ENCODE measurements around the gene USH2A. TPM values are rescaled to one million over a fixed set of nuclear protein-coding genes. Genes with fewer than 3 reads are reported as not detected.

Gene USH2A
- total RNA-seq, 8 experiments from 2014 or later = 0.10 to 0.85 (median 0.49) TPM

DNA sequence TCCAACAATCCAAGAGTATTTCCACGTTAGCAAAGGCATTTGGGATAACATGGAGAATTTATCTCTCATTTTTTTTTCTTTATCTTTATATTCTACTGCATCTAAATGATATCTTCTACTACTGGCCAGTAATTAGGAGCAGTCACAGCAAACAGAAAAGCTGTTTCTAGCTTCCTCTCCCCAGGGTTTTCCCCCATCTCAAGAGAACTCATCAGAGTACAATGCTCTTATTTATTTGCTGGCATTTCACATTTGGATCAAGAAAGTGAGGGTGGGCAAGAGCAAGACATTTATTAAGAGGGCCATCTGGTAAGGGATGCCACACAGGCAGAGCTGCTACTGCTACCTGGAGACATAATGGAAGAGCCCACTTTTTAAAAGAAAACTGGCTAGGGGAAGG, 368.2 kb downstream of the USH2A start:
- 0 to 100% (median 84%) methylated on average over 1 of the region's 1 CpG; no CpG with 5 or more reads in 2 of the 10 experiments for WGBS, 10 experiments
- H3K27ac ChIP-seq = no peak overlapping the region
- ATAC-seq (replicated peaks in 6 of 8) = peak in 1 of 8 experiments; percentile 25
- H3K4me3 ChIP-seq = no peak overlapping the region
- in situ Hi-C loops (cut with MboI; ENCODE audit: low pct_unique_long_range_greater_than_20kb in 2 of 9, low sequenced_read_pairs in 9 of 9, unreplicated experiment in 9 of 9) = no loop called here
- peaks cover 8 to 16% of the 10 kb centered on the region in 2 donors for H3K4me1 ChIP-seq (replicated peaks in 1 of 2)

DNA sequence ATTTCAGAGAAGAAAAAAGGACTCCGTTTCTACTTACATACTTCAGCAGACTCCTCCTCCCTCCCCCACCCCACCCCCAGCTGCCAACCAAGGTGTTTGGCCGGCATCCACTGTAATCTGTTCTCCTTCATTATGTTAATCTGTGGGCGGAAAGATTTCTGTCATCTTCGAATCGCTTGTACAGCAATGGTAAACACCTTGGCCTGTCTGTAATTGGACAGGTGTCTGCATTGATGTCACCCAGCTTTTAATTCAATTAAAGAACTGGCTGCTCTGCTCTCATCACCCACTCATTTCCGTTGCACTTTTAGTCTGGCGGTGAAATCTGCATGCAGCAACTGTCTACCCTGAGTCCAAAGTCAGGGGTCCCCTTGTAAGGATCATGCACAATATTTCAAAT, 368.6 kb downstream of the USH2A start:
- in situ Hi-C loops (cut with MboI; ENCODE audit: low pct_unique_long_range_greater_than_20kb in 2 of 9, low sequenced_read_pairs in 9 of 9, unreplicated experiment in 9 of 9) = no loop called here
- ATAC-seq (replicated peaks in 6 of 8) = peak in 5 of 8 experiments; percentile 52 to 81 (median 70)

DNA sequence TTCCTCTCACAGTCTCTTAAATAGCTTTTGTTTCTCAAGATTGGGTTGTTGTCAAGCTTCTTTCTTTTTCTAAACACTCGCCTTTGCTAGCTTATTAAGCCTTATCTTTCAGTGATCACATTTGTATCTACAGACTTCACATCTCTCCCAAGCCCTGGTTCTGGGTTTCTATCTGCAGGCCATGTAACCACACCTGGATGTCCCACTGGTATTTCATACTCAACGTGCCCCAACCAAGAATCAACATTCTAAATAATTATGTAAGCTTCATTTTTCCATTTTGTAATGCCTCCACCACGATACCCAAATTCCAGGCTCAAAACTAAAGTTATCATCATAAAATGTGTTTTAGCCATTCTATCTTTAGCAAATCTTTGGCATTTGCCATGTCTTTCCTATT, 372.2 kb downstream of the USH2A start:
- H3K4me3 ChIP-seq = no peak overlapping the region
- 0 to 91% (median 77%) methylated on average over 1 to 3 of the region's 3 CpGs for WGBS, 10 experiments
- H3K27ac ChIP-seq = no peak overlapping the region
- in situ Hi-C loops (cut with MboI; ENCODE audit: low pct_unique_long_range_greater_than_20kb in 2 of 9, low sequenced_read_pairs in 9 of 9, unreplicated experiment in 9 of 9) = no loop called here
- H3K4me1 ChIP-seq (replicated peaks in 1 of 2) = peaks cover 17 to 30% of the 10 kb centered on the region in 2 donors
- ATAC-seq (replicated peaks in 6 of 8) = no peak

More for the DNA sequence above, 368.6 kb downstream of the USH2A start:
- WGBS, 10 experiments = 10 to 94% (median 83%) methylated on average over 2 to 6 of the region's 7 CpGs; no CpG with 5 or more reads in 1 of the 10 experiments
- H3K4me3 ChIP-seq = no peak overlapping the region
- peaks cover 8 to 16% of the 10 kb centered on the region in 2 donors for H3K4me1 ChIP-seq (replicated peaks in 1 of 2)
- H3K27ac ChIP-seq = no peak overlapping the region

DNA sequence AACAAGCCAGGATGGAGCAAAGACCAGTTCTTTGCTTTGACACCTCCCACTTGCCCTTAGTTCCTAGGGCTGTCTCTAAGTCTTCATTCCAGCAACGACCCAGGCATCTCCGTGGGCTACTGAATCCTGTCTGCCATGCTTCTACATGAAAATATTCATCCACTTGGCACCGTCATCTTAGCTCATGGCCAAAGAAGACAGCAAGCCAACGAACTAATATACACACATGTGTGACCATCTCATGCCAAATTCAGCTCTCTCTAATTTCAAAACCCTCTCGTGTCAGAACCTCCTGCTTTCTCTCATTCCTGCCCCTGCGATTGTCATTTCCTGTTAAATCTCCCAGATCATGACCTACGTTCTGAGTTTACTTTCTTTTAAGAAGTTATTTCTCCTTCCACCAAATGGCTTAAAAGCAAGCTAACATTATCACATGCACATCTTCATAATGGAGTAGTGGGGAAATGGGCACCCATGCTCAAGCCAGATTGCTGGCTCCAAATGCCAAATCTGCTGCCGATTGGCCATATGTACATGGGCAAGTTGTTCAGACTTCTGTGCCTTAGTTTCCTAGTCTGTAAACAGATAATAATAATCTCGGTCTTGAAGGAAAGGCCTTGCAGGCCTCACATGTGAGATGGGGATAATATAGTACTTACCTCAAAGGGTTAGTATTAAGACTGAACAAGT, 373.4 kb downstream of the USH2A start:
- Histone ChIP-seq H3K4me1 (replicated peaks in 1 of 2) (peaks cover 17 to 27% of the 10 kb centered on the region in 2 donors), H3K27ac (no peak overlapping the region), H3K4me3 (no peak overlapping the region)
- ATAC-seq (replicated peaks in 6 of 8) = no peak
- in situ Hi-C loops (cut with MboI; ENCODE audit: low pct_unique_long_range_greater_than_20kb in 2 of 9, low sequenced_read_pairs in 9 of 9, unreplicated experiment in 9 of 9) = no loop called here
- 10 to 92% (median 89%) methylated on average over 2 to 9 of the region's 9 CpGs; no CpG with 5 or more reads in 2 of the 10 experiments for WGBS, 10 experiments

GRCh38 chr1:216047811-216048572, 375.3 kb downstream of the USH2A start:
- peak in 2 of 8 experiments; percentile 36 to 68 for ATAC-seq (replicated peaks in 6 of 8)
- Histone ChIP-seq H3K4me1 (replicated peaks in 1 of 2) (peaks cover 9 to 14% of the 10 kb centered on the region in 2 donors), H3K27ac (no peak overlapping the region), H3K4me3 (no peak overlapping the region)
- in situ Hi-C loops (cut with MboI; ENCODE audit: low pct_unique_long_range_greater_than_20kb in 2 of 9, low sequenced_read_pairs in 9 of 9, unreplicated experiment in 9 of 9) = no loop called here
- WGBS, 10 experiments = 0 to 93% (median 79%) methylated on average over 1 to 3 of the region's 3 CpGs

DNA sequence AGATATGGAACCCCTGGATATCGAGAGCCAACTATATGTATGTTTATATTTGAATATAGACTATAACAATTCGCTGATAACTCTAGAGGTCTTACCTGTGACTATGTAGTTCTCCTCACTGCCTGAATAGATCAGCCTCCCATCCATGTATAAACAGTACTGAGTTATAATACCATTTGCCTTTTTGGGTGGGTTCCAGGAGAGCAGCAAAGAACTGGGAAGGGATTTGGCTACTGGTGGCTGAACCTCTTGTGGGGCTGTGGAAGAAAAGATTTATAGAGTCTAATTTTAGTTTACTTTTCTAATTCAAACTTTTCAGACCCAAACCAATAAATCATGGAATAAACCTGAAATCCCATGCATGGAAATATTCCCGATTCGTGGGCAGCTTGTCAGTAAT, 376.9 kb downstream of the USH2A start:
- in situ Hi-C loops (cut with MboI; ENCODE audit: low pct_unique_long_range_greater_than_20kb in 2 of 9, low sequenced_read_pairs in 9 of 9, unreplicated experiment in 9 of 9) = no loop called here
- H3K27ac ChIP-seq = no peak overlapping the region

DNA sequence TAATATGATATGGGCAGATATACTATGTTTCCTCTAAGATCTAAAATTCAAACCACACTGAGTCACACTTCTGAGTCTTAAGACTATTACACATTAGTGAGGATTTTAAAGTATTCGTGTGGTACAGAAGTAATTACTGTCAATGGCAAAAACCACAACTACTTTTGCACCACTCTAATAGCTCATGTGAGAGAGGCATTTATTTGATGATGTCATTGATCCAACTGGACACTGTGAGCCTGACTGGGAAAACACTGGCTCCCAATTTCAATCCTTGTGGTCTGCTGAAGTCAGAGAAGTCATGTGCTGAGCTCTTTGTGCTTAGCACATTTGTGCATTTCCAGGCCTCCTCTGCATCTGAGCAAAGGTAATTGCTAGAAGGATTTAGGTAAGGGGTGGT, 377.8 kb downstream of the USH2A start:
- in situ Hi-C loops (cut with MboI; ENCODE audit: low pct_unique_long_range_greater_than_20kb in 2 of 9, low sequenced_read_pairs in 9 of 9, unreplicated experiment in 9 of 9) = no loop called here
- no peak overlapping the region for H3K27ac ChIP-seq
- WGBS, 10 experiments = 0 to 100% (median 77%) methylated on average over 1 of the region's 1 CpG; no CpG with 5 or more reads in 2 of the 10 experiments
- H3K4me3 ChIP-seq = no peak overlapping the region
- peak in 7 of 8 experiments; percentile 22 to 97 (median 67) for ATAC-seq (replicated peaks in 6 of 8)
- peaks cover 9 to 14% of the 10 kb centered on the region in 2 donors for H3K4me1 ChIP-seq (replicated peaks in 1 of 2)

More for the DNA sequence above, 376.9 kb downstream of the USH2A start:
- ATAC-seq (replicated peaks in 6 of 8) = no peak
- 4 to 96% (median 83%) methylated on average over 1 to 4 of the region's 4 CpGs for WGBS, 10 experiments
- Histone ChIP-seq H3K4me3 (no peak overlapping the region), H3K4me1 (replicated peaks in 1 of 2) (peaks cover 9 to 14% of the 10 kb centered on the region in 2 donors)

DNA sequence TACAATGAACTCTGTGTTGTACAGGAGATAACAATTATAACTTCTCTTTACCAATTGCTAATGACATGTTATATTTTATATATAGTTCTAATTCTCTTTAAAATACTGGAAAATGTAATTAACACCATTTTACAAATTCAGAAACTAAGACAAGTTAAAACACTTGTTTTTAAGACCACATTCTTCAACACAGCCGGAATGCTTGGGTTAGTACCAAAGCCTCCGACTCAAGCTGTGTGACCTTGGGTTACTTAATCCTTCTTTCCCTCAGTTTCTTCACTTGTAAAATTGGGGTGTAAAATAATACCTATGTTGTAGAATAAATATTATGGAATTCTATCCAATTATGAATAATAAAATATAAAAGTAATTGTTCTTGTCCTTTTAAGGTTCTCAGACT, 378.7 kb downstream of the USH2A start:
- in situ Hi-C loops (cut with MboI; ENCODE audit: low pct_unique_long_range_greater_than_20kb in 2 of 9, low sequenced_read_pairs in 9 of 9, unreplicated experiment in 9 of 9) = no loop called here
- Histone ChIP-seq H3K4me3 (no peak overlapping the region), H3K27ac (no peak overlapping the region), H3K4me1 (replicated peaks in 1 of 2) (peaks cover 9 to 14% of the 10 kb centered on the region in 2 donors)
- WGBS, 10 experiments = 50 to 100% (median 98%) methylated on average over 1 to 2 of the region's 2 CpGs; no CpG with 5 or more reads in 2 of the 10 experiments
- no peak for ATAC-seq (replicated peaks in 6 of 8)

- in situ Hi-C loops (cut with MboI; ENCODE audit: low pct_unique_long_range_greater_than_20kb in 2 of 9, low sequenced_read_pairs in 9 of 9, unreplicated experiment in 9 of 9) = no loop called here
- 0 to 100% (median 43%) methylated on average over 1 to 3 of the region's 3 CpGs; no CpG with 5 or more reads in 4 of the 10 experiments for WGBS, 10 experiments
- ATAC-seq (replicated peaks in 6 of 8) = peak in 1 of 8 experiments; percentile 52
- H3K4me3 ChIP-seq = no peak overlapping the region
- no peak overlapping the region for H3K27ac ChIP-seq
- H3K4me1 ChIP-seq (replicated peaks in 1 of 2) = no peaks in the 10 kb centered on the region
These were observed 388.7 kb downstream of the USH2A start for GRCh38 chr1:216034506-216034905.

DNA sequence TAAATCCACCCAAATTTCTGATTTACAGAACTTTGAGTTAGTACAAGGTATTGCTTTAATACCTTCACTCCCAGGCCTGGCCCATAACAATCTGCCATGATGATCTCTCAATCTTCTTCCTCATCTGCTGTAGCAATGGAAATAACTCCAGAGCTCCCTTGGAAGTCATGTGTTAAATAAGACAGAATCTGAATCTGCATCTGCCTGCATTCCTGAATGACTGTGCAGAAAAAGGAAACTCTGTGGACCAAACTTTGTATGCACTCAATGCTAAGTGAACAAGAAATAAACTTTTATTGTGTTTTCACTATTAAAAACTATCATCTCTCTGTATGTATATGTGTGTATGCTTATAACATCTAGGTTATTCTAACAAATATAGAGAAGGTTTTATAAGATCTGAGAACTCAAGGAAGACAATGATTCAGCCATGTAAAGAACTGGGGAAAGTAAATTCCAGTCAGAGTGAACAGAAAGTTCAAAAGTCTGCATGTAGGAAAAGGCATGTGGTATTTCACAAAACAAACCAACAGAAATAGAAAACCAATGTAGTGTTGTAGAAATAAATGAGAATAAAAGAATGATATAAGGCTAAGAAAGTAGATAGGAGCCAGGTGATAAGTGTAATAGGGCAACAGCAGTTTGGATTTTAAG, 390.2 kb downstream of the USH2A start:
- in situ Hi-C loops (cut with MboI; ENCODE audit: low pct_unique_long_range_greater_than_20kb in 2 of 9, low sequenced_read_pairs in 9 of 9, unreplicated experiment in 9 of 9) = no loop called here
- Histone ChIP-seq H3K4me3 (no peak overlapping the region), H3K4me1 (replicated peaks in 1 of 2) (no peaks in the 10 kb centered on the region), H3K27ac (no peak overlapping the region)
- ATAC-seq (replicated peaks in 6 of 8) = peak in 2 of 8 experiments; percentile 91 to 96

DNA sequence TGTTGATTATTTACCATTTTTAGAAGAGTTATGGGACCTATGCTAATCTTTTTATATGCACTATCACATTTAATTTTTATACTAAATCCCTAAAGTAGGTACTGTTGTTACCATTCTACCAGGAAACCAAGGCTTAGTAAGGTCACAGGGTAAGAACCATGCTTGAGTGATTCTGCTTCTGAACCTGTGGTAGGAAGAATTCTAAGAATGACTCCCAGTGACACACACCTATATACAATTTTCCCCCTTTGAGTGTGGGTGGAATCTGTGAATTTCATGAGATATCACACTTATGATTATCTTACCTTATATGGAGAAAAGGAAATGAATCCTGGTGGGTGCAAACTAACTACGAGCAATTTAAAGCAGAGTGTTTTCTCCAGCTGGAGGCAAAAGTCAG, 391.0 kb downstream of the USH2A start:
- no peaks in the 10 kb centered on the region for H3K4me1 ChIP-seq (replicated peaks in 1 of 2)
- no peak for ATAC-seq (replicated peaks in 6 of 8)
- H3K4me3 ChIP-seq = no peak overlapping the region
- 0 to 100% (median 83%) methylated on average over 1 of the region's 1 CpG; no CpG with 5 or more reads in 3 of the 10 experiments for WGBS, 10 experiments
- in situ Hi-C loops (cut with MboI; ENCODE audit: low pct_unique_long_range_greater_than_20kb in 2 of 9, low sequenced_read_pairs in 9 of 9, unreplicated experiment in 9 of 9) = no loop called here
- H3K27ac ChIP-seq = no peak overlapping the region

DNA sequence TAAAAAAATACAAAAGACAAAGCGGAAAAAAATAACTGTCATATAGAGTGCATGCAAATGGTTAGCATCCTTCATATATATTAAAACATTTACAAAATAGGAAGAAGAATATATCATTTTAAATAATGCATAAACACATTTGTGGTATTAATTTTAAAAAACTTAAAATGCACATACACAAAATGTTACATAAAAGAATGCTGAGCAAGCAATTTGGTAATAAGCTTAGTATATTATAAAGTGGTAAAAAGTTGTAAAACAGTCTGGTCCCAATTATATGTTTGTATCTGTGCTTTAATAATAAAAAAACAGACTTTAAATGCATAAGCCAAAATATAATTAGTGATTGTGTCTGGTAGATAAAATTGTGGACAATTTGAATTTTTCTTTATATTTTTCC, 394.6 kb downstream of the USH2A start:
- H3K4me3 ChIP-seq = no peak overlapping the region
- no peak for ATAC-seq (replicated peaks in 6 of 8)
- no peak overlapping the region for H3K27ac ChIP-seq
- in situ Hi-C loops (cut with MboI; ENCODE audit: low pct_unique_long_range_greater_than_20kb in 2 of 9, low sequenced_read_pairs in 9 of 9, unreplicated experiment in 9 of 9) = no loop called here
- 5 to 100% (median 93%) methylated on average over 1 of the region's 1 CpG for WGBS, 10 experiments
- H3K4me1 ChIP-seq (replicated peaks in 1 of 2) = no peaks in the 10 kb centered on the region

DNA sequence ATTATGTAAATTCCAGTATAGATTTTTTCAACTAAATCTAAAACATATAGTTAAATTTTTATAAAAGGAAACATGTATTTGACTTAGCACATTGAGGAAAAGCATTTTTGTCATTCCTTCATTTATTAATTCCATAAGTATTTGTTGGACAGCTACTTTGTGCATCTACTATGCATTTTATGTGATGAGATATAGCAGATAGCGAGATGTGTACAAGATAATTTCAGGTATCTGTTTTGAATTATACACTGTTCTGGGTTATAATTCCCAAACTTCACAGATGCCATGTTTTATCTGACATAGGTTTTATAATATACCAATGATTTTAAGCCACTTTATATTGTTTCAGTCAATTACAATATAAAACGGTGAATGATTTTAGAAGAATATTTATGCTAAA, 398.7 kb downstream of the USH2A start:
- 0 to 95% (median 78%) methylated on average over 1 to 2 of the region's 2 CpGs; no CpG with 5 or more reads in 1 of the 10 experiments for WGBS, 10 experiments
- no peak overlapping the region for H3K27ac ChIP-seq
- no peaks in the 10 kb centered on the region for H3K4me1 ChIP-seq (replicated peaks in 1 of 2)
- H3K4me3 ChIP-seq = no peak overlapping the region
- no peak for ATAC-seq (replicated peaks in 6 of 8)
- in situ Hi-C loops (cut with MboI; ENCODE audit: low pct_unique_long_range_greater_than_20kb in 2 of 9, low sequenced_read_pairs in 9 of 9, unreplicated experiment in 9 of 9) = no loop called here

Measured in motor neuron (in vitro differentiated cells).